Neuron (in vitro differentiated cells): ENCODE data around the gene PPP4R2.

ENCODE experiments used
- H2AFZ ChIP-seq: one replicate; pipeline ENCODE4 v1.6.1; 2013; ENCODE audit warnings: low read depth, mild to moderate bottlenecking, inconsistent platforms, low read length, moderate library complexity
- H3K27me3 ChIP-seq: one replicate; pipeline ENCODE4 v1.6.1; 2013; ENCODE audit warnings: low read length; ENCODE audit not compliant: insufficient read depth
- H3K36me3 ChIP-seq: one replicate; pipeline ENCODE4 v1.6.1; 2013; ENCODE audit warnings: low read length; ENCODE audit not compliant: insufficient read depth
- H3K4me1 ChIP-seq: one replicate; pipeline ENCODE4 v1.6.1; 2013; ENCODE audit warnings: low read length; ENCODE audit not compliant: insufficient read depth
- H3K4me3 ChIP-seq: 2 replicates; pipeline ENCODE4 v1.5.1; 2013; ENCODE audit warnings: mild to moderate bottlenecking, low read length, moderate library complexity
- H3K9me3 ChIP-seq: one replicate; pipeline ENCODE4 v1.6.1; 2013; ENCODE audit warnings: low read length

PPP4R2 gene

DNA sequence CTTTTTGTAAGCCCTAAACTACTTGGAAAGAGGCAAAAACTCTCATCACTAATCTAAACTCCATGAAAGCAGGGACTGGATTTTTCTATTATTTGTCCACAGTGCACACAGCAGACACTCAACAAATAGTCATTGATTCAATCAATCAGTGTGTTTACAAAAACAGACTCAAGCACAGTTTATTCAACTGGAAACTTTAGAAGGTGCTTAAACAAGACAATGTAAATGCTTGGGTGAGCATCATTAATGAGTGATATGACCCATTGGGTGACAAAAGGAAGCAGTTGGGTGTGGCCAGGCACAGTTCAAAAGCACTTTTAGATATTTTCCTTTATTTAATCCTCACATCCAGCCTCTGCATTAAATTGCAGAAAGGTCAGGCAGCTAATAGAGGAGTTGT lies 32.0 kb upstream of the PPP4R2 start:
- Histone ChIP-seq H3K36me3 (no peaks in the 10 kb centered on the region), H3K4me3 (no peak overlapping the region), H3K9me3 (no peaks in the 10 kb centered on the region), H3K4me1 (no peaks in the 10 kb centered on the region), H3K27me3 (peaks cover 10% of the 10 kb centered on the region), H2AFZ (no peak overlapping the region)

DNA sequence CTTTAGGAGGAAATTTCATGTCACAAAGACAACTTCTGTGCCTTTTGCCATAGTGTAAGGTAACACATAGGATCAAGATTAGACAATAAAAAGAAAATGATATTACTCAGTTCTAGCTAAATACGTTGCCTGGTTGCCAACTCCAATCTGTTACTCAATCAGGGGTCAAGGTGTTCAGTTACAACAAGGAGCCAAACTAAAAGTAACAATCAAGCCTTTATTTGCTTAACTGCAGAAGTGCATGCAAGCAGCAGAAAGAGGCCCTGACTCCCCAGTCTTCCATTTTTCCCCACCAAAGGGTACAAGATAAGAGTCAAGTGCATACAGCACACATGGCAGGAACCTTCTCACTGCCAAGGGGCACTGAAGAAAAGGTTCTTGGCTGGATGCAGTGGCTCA lies 28.3 kb upstream of the PPP4R2 start:
- Histone ChIP-seq H3K4me3 (no peak overlapping the region), H3K27me3 (no peaks in the 10 kb centered on the region), H3K36me3 (no peaks in the 10 kb centered on the region)

GRCh38 chr3:72969766-72970165 lies 26.8 kb upstream of the PPP4R2 start:
- Histone ChIP-seq H3K4me1 (no peaks in the 10 kb centered on the region), H3K27me3 (no peaks in the 10 kb centered on the region)

More for the DNA sequence above, 28.3 kb upstream of the PPP4R2 start:
- H3K4me1 ChIP-seq: no peaks in the 10 kb centered on the region
- H2AFZ ChIP-seq: no peak overlapping the region
- H3K9me3 ChIP-seq: no peaks in the 10 kb centered on the region

DNA sequence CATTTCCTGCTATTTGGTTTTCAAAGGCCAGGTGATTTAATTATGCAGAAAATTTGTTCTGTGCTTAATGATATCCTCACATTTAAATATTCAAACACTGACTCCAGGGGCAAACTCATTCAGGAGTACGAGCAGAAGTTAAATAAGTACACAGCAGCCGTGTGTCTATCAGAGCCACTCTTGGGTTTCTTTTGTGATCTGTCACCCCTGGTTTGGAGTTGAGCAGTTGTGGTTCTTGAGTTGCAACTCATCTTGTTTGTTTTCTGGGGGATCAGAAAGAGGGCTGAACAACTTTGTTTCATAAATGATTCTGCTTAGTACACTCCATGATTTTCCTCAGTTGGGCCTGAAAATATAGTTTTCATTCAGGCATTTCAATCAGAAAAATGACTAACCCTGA lies 25.7 kb upstream of the PPP4R2 start:
- Histone ChIP-seq H3K9me3 (no peaks in the 10 kb centered on the region), H3K36me3 (no peaks in the 10 kb centered on the region), H3K27me3 (peaks cover 4% of the 10 kb centered on the region), H2AFZ (no peak overlapping the region), H3K4me3 (no peak overlapping the region), H3K4me1 (no peaks in the 10 kb centered on the region)

More at GRCh38 chr3:72969766-72970165, 26.8 kb upstream of the PPP4R2 start:
- Histone ChIP-seq H3K9me3 (no peaks in the 10 kb centered on the region), H3K36me3 (no peaks in the 10 kb centered on the region), H3K4me3 (no peak overlapping the region), H2AFZ (no peak overlapping the region)

DNA sequence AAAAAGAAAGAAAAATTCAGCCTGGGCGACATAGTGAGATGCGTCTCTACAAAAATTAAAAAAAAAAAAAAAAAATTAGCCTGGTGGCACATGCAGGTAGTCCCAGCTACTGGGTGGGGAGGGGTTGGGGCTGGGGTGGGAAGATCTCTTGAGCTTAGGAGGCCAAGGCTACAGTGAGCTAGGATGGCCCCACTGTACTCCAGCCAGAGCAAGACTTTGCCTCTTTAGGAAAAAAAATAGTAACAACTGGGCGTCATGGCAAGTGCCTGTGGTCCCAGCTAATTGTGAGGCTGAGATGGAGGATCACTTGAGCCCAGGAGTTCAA lies 23.9 kb upstream of the PPP4R2 start:
- Histone ChIP-seq H3K4me3 (no peak overlapping the region), H3K27me3 (peaks cover 4% of the 10 kb centered on the region), H3K36me3 (no peaks in the 10 kb centered on the region), H3K9me3 (no peaks in the 10 kb centered on the region), H3K4me1 (no peaks in the 10 kb centered on the region), H2AFZ (no peak overlapping the region)

GRCh38 chr3:72973031-72973723 lies 23.4 kb upstream of the PPP4R2 start:
- Histone ChIP-seq H3K27me3 (peaks cover 4% of the 10 kb centered on the region), H3K4me3 (no peak overlapping the region), H3K4me1 (no peaks in the 10 kb centered on the region), H3K9me3 (no peaks in the 10 kb centered on the region), H3K36me3 (no peaks in the 10 kb centered on the region), H2AFZ (no peak overlapping the region)

DNA sequence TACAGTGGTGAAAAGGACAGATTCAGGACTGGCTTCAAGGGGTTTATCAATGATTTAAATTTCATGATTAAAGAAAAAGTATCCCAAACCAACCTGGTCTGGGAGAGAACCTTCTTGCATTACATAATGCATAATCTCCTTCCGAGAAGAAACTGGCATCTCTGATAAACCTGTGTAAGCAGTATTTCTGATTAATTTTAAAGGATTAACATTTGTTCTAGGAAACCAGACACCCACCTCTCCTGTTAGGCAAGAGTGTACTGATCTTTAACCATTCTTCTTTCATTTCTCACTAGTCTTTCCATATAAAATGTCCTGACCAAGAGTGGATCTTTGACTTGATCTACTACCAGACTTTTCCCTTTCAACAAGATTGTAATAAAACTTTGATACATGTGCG lies 22.8 kb upstream of the PPP4R2 start:
- no peak overlapping the region for H2AFZ ChIP-seq
- no peaks in the 10 kb centered on the region for H3K9me3 ChIP-seq
- no peak overlapping the region for H3K4me3 ChIP-seq
- H3K36me3 ChIP-seq: no peaks in the 10 kb centered on the region
- no peaks in the 10 kb centered on the region for H3K4me1 ChIP-seq
- H3K27me3 ChIP-seq: peaks cover 4% of the 10 kb centered on the region

DNA sequence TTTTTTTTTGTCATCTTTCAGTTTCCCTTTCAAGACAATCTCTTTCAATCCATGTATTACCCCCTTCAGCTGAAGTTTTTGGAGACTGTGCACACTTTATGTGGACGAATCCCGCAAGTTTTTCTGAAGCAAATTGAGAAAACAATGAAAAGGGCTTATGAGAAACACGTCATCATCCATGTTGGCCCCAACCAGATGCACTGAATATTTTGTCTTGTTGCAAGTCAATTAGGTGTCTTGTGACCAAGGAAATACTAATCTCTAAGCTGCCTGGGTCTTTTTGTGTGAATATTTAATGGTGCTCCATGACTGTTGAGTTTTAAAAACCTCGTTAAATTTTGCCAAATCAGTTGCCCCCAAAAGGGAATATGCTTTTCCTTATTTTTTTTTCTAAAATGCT lies 21.7 kb upstream of the PPP4R2 start:
- Histone ChIP-seq H3K4me3 (no peak overlapping the region), H3K27me3 (peaks cover 4% of the 10 kb centered on the region), H3K4me1 (no peaks in the 10 kb centered on the region)

DNA sequence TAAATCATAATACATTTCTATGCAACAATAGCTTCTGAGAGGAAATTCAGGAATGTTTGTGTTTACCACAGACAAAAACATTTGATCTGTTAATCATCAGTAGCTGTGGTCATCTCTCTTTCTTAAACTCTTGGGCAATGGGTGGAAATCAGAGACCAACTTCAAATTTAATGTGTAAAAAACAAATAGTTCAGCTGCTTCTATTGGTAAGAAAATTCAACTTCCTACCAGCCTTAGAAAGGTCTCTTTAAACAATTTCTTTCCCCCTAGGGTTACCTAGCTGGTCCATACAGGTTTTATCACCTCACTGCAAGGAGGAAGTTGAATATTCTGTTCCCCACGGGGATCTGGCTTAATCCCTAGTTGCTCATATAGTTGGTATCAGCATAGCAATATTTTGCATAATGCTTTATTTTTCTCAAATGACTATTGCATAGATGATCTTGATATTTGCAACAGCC lies 20.3 kb upstream of the PPP4R2 start:
- no peaks in the 10 kb centered on the region for H3K4me1 ChIP-seq
- H3K4me3 ChIP-seq: no peak overlapping the region
- peaks cover 4% of the 10 kb centered on the region for H3K27me3 ChIP-seq
- H2AFZ ChIP-seq: no peak overlapping the region
- H3K36me3 ChIP-seq: no peaks in the 10 kb centered on the region
- no peaks in the 10 kb centered on the region for H3K9me3 ChIP-seq

More for the DNA sequence above, 21.7 kb upstream of the PPP4R2 start:
- no peak overlapping the region for H2AFZ ChIP-seq
- no peaks in the 10 kb centered on the region for H3K9me3 ChIP-seq
- H3K36me3 ChIP-seq: no peaks in the 10 kb centered on the region

- Histone ChIP-seq H3K36me3 (no peaks in the 10 kb centered on the region), H2AFZ (no peak overlapping the region), H3K27me3 (peaks cover 4% of the 10 kb centered on the region), H3K9me3 (no peaks in the 10 kb centered on the region), H3K4me1 (no peaks in the 10 kb centered on the region), H3K4me3 (no peak overlapping the region)
Observed at GRCh38 chr3:72977060-72977808, 19.4 kb upstream of the PPP4R2 start.

- H2AFZ ChIP-seq: no peak overlapping the region
Observed at GRCh38 chr3:72982609-72983366, 13.8 kb upstream of the PPP4R2 start.

GRCh38 chr3:72985576-72985975 lies 11.0 kb upstream of the PPP4R2 start:
- Histone ChIP-seq H3K4me1 (no peaks in the 10 kb centered on the region), H3K36me3 (no peaks in the 10 kb centered on the region), H2AFZ (no peak overlapping the region), H3K27me3 (no peaks in the 10 kb centered on the region), H3K4me3 (no peak overlapping the region), H3K9me3 (no peaks in the 10 kb centered on the region)

More at GRCh38 chr3:72982609-72983366, 13.8 kb upstream of the PPP4R2 start:
- Histone ChIP-seq H3K9me3 (no peaks in the 10 kb centered on the region), H3K36me3 (no peaks in the 10 kb centered on the region), H3K27me3 (no peaks in the 10 kb centered on the region), H3K4me1 (no peaks in the 10 kb centered on the region), H3K4me3 (no peak overlapping the region)

- Histone ChIP-seq H3K9me3 (no peaks in the 10 kb centered on the region), H3K4me1 (no peaks in the 10 kb centered on the region), H3K4me3 (no peak overlapping the region), H2AFZ (no peak overlapping the region), H3K36me3 (no peaks in the 10 kb centered on the region), H3K27me3 (no peaks in the 10 kb centered on the region)
Observed at GRCh38 chr3:72990701-72991395, 5.8 kb upstream of the PPP4R2 start.
